HG02852 (cell line): ENCODE data around the gene CLASP1.
"Not testable (repeated sequence)": the region's sequence is repeated elsewhere in the genome, so short reads cannot be mapped to it uniquely, and the experiment has no call there.

Source experiments
- ATAC-seq: cut with Tn5 transposase; IDR thresholded peaks from one replicate; pipeline ENCODE4 v1.9.1; 2021; ENCODE audit warnings: mild to moderate bottlenecking, moderate library complexity; ENCODE audit not compliant: unreplicated experiment

The CLASP1 gene

DNA sequence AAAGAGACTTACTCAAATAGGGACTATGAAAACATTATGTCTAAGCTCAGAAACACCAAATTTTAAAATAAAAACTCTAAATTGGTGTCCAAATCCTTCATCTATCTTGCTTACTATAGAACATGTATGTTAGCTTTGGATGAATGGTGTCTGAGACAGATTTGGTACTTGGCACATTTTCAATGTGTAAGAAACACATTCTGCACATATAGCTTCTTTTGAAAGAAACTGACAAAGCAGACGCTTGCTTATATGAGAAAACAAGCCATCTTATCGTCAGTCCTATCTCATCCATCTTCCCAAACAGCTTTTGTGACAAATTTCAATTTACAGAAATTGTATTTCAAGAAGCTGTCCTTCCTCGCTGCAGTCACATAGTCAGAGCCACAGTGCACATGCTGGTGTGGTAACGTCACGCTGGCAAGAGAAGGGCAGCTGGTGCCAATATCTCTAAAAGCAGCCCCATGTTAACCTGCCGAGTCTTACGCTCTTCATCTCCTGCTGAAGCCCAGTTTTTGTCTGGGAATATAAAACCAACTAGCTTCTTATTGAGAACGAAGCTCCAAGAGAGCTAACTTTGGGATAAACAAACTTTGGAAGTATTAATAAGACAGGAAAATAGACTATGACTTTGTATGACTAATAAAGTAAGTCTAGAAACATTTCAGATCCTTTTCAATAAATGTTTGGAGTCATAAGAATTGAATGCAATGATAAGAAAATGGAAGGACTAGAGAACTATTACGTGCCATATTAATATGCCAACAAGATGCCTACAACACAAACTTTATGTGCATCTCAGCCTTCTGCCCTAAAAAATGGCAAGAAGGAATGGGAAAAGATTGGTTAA, 289.3 kb downstream of the CLASP1 start:
- no peak for ATAC-seq

DNA sequence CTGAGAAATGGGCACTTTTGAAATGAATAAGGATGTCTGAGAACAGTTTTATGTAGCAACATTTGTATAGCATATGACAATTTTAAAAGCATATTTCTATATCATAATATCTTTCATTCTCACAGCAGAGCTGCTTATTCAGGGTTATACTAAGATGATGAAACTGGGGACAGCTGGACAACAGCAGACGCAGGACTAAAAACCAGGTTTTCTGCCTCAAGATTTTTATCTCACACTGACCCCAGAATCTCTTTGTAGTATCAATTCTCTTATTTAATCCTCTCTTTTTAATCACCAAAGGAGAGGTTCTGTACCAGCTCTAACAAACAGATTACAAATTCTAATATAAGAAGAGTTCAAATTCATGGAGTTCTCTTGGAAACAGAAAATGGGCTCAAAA, 290.1 kb downstream of the CLASP1 start:
- no peak for ATAC-seq

DNA sequence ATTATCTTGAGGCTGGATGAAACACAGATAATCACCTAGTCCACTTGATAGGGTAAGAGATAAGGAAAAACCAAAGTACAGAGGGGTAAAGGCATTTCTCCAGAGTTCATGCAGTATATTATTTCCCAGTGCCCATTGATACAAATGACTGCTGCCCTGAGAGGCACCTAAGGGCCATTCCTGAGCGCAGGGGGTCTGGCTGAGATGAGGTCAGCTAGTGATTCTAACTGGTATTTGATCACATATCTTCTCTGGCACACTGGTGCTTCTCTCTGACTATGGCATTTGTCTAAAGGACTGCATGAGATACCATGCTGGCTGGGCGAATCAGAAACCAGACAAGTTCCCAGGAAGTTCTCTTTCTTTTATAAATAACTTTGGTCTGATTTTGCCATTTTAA, 291.0 kb downstream of the CLASP1 start:
- ATAC-seq, result no peak

DNA sequence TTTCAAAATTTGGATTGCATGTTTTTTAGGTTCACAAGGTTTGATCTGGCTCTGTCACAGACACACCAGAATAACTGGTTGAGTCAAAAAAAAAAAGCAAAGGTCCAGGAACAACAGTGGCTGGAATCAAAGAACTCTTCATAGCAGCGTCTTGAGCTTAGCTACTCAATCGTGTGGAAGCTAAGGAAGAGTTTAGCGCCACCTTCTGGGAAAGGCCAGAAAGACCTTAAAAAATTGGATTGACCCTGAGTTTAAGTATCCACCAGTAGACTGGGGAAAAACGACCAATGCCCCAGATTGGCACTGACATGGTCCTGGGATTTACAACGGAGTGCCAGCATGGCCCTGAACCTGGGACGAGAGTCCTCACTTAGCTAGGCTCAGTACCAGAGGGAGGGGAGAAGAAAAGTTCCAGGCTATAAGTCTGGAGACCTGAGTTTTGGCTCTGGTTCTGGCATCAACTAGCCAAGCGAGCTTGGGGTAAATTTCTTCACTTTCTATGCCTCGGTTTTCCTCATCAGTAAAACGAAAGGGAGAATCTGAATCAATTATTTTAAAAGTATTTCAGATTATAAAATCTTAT, 293.1 kb downstream of the CLASP1 start:
- ATAC-seq, result no peak

DNA sequence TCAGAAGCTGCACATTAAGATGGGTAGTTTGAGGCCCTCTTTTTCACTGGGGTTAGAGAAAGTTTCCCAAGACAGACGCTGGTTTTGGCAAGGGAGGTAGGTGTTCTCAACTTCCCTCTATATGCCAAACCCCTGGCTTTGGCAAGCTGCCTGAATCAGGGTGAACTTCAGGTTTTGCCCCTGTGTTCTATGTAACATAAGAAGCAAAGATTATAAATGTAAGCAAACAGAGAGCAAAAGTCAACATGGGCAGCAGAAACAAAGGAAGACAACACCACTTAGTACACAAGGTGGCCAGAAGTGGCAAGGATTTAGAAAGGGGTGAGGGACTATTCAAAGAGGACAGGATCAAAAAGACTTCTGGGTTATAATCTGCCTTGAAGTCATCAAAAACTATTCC, 293.8 kb downstream of the CLASP1 start:
- ATAC-seq, result no peak

DNA sequence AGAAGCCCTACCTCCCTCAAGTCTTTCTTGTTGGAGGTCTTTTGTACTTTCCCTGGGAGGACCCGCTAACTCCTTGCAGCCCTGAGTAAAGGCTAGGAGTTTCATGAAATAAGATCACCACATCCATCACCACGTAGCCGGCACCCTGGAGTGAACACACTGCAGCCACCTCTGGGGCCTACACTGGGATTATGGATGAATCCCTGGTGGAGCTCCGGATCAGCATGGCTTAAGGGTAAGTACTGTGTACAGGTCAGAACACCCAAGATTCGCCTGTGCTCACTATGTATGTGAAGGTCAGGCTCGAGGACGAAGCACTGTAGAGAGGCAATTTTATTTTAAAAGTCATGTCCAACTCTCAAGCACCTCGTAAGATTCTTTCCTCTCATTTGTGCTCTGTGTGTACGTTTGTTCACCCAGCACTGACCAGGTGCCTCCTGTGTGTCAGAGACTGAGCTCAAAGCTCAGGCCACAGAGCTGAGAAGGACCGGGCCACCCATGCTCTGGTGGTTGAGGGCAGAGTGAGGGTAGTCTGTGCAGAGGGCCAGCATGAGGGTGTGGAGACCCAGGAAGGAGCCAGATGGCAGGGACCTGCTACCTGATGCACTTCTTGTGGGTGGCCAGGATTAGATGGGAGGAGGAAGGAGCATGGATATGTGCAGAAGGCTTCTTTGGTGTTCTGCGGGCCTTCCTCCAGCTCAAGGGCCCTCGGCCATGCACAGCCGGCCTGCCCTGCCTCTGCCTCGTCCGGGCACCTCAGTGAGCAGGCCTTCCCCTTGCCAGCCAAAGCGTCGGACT, 297.5 kb downstream of the CLASP1 start:
- ATAC-seq, result no peak

DNA sequence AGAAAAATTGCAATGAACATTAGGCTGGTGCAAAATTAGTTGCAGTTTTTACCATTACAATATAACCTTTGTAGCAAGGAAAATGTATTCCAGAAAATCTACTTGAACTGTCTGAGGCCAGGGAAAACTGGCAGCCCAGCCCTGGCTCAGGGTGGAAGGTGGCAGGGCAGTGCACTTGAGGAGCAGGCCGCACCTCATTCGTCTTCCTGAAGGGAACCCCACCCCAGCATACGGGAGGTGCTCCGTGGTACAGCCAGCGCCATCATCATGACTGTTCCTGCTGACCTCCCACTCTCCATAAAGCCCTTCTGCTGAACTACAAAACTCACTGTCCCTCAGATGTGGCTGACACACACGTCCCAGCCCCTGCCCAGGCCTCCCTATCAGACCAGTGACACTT, 298.4 kb downstream of the CLASP1 start:
- no peak for ATAC-seq

DNA sequence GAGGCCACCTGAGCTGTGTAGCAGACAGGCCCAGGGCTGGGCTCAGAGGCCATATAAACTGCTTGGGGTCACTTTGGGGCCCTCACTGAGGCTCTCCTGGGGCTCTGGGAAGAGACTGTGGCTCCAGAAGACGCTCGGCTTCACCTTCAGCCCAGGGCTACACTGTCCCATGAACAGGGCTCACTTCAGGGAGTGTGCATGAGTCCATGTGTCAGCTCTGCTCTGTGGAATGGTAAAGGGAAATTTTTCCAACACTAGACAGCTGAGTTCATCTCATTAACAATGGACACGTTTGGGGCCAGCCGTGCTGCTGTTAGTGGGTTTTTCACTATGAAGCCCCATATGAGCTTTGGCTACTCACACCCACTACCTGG, 298.9 kb downstream of the CLASP1 start:
- no peak for ATAC-seq

DNA sequence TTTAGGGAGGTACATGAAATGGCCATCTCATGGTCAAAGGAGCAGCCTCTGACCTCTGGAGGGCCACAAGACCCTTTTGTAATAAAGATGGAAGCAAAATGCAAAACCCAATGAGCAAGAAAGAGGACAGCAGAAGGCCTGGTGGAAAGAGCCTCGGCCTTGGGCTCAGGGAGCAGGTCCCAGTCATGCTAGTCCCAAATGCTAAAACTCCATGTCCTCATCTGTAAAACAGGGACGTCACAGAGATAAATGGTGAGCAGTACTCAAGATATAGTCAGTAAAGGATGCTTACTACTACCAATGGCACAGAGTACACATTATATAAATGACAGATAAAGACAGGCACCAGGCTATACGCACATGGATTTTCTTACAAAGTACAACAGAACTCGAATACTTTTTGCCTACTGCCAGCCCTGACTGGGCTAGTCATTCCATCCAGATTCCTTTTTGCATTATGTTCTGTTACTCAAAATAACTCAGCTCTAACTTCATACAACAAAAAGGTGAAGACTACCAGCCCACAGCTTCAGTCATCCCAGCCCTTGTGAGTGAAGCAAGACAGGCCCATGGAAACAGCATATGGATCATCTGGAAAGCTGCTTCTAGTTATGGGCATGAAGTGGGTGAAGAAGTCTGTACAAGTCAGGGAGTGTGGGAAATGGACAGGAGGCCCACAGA, 299.4 kb downstream of the CLASP1 start:
- no peak for ATAC-seq

DNA sequence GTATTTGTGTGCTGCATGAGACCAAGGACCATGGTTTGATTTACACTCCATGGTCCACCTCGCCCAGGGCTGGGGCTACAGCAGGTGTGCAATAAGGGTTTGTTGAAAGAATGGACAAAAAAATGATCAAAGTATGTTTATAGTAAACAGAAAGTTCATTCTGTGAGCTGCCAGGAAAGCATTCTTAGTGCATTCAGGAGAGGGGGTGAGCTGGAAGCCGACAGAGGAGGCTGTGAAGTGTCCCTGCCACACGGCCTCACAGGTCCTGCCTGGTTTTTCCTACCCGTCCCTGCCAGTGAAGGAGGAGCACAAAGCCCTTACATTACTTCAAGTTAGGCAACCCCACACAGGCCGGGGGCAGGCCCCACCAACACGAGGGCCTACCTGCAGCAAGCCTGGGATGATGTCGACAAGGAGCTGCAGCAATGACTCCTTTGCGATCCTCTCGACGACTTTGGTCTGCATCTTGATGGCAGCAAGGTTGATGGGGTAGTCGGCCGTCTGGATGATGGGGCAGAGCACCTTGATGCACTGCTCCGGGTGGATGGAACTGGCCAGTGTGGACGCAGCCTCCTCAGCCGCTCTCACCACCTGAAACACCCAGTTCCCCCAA, 301.0 kb downstream of the CLASP1 start:
- no peak for ATAC-seq

DNA sequence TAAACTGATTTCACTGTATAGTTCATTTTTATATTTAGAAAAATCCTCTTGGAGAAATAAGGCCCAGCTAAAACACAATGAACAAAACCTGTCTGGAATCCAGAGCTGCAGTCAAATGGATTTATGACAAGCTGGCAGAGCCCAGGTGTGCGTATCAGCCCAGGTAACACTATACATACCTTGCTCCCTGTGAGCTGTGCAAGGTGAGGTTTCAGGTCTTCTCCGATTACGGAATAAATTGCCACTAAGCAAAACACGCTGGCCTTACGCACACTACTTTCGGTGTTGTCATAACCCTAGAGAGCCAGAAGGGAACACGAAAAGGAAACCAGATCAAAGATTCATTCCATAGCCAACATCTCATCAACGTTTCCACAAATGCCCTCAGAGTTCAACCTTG, 302.4 kb downstream of the CLASP1 start:
- ATAC-seq, result no peak

DNA sequence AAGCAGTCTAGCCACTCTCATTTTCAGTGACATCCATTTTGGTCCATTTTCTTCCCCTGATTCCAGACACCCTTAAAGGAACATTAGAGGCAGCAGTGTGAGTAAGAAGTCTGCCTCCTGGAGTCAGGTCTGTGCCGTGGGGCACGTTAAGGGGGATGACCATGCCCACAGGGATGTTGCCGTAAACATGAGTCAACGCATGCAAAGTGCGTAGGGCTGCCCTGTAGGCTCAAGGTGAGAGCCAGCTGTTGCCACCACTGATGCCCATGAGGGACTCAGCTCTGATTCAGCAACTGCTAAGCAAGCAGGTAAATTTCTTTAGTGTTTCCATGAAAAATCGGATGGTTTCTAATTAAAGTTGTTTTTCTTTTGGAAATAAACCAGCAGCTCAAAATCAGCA, 302.9 kb downstream of the CLASP1 start:
- ATAC-seq, result no peak

DNA sequence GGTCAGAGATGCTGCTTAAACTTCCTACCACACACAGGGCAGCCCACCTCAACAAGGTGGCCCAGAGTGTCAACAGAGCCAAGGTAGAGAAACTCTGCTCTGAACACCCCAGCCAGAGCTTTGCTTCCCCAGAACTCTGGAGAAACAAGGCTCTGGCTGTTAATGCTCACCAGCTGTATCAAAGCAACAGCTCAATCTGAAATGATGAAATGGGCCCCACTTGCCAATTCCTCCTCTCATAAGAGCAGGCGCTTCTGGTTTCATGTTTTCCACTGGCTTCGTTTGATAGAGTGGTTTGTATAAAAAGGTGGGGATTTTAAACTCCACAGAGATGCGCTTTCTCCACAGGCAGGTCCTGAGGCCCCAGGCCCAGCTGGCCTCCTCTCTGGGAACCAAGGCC, 303.4 kb downstream of the CLASP1 start:
- no peak for ATAC-seq

DNA sequence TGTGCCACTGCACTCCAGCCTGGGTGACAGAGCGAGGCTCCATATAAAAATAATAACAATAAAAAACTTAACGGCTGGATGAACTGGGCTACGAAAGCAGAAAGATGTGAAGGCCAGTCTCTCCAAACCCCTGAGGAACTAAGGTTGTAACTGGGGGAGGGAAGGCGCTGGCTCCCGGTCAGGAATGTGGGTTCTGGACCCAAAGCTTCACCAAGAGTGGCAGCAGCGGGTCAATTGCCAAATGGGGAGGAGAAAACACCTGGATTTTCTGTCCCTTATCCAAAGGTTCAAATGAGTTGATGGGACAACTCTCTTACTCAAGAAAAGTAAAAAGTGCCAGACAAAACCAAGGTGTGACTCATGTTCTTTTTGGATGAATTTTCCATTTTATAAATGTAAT, 304.2 kb downstream of the CLASP1 start:
- no peak for ATAC-seq

DNA sequence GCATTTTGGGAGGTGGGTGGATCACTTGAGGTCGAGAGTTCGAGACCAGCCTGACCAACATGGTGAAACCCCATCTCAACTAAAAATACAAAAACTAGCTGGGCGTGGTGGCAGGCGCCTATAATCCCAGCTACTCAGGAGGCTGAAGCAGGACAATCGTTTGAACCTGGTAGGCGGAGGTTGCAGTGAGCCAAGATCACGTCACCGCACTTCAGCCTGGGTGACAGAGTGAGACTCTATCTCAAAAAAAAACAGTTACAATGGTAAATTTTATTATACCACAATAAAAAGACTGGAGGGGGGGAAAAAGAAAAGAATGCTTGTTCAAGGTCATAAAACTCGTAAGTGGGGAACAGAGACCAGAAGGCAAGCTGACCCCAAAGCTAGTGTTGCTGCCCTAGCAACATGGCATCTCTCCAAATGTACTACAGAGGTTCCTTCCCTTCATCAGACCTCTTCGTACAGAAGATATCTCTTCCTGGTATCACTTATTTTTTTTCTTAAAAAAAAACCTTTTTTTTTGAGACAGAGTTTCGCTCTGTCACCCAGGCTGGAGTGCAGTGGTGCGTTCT, 305.3 kb downstream of the CLASP1 start:
- ATAC-seq, result not testable (repeated sequence)

DNA sequence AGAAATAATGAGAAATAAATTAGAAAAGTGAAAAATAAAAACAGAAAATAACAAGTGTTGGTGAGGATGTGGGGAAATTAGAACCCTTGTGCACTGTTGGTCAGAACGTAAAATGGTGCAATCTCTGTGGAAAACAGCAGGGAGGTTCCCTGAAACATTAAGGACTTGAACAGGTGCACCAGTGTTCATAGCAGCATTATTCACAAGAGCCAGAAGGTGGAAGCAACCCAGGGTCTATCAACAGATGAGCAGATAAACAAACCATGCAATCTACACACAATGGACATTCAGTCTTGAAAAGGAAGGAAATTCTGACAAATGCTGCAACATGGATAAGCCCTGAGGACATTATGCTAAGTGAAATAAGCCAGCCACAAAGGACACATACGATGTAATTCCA, 306.1 kb downstream of the CLASP1 start:
- no peak for ATAC-seq

DNA sequence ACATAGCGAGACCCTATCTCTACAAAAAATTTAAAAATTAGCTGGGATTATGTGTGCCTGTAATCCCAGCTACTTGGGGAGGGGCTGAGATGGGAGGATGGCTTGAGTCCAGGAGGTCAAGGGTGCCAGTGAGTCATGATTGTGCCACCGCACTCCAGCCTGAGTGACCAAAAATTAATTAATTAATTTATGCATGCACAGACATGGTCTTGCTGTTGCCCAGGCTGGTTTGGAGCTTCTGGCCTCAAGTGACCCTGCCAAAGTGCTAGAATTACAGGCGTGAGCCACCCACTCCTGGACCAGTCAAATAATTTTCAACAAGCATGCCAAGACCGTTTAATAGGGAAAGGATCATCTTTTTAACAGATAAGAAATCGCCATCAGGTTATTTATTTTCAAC, 306.5 kb downstream of the CLASP1 start:
- no peak for ATAC-seq

DNA sequence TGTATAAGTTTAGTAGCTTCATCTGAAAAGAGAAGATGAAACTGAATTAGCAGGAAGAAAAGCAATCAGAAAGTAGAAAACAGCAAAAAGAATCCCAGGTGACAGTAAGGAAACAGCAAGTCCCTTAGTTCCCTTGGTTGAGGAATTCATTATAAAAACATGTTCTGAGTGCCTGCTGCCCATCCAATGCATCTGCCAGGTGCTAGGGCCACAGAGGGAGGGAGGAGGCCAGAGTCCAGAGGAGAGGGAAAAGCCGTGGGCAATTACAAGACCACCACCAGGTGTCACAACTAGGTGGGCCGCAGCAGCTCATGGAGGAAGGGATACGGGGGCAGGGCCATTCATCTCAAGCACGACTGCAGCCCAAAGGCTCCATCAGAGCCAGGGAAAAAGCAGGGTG, 308.3 kb downstream of the CLASP1 start:
- ATAC-seq, result no peak

DNA sequence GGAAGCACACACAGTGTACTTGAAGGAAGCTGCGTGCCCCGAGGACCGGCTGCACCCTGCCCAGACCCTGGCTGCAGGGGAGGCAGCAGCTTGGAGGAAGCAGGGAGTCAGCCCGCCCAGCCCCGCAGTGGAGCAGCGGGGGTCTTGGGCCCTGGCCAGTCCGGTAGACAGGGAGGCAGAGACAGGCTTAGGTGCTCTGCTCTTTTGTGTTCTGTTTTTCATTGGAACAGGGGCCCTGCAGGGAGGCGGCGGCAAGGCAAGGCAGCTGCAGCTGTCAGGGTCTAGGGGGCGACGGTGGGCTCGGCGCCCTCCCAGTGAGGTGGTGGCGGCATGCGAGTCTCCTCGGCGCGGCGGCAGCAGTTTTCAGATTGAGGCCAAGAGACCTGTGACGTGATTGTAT, 311.0 kb downstream of the CLASP1 start:
- no peak for ATAC-seq

DNA sequence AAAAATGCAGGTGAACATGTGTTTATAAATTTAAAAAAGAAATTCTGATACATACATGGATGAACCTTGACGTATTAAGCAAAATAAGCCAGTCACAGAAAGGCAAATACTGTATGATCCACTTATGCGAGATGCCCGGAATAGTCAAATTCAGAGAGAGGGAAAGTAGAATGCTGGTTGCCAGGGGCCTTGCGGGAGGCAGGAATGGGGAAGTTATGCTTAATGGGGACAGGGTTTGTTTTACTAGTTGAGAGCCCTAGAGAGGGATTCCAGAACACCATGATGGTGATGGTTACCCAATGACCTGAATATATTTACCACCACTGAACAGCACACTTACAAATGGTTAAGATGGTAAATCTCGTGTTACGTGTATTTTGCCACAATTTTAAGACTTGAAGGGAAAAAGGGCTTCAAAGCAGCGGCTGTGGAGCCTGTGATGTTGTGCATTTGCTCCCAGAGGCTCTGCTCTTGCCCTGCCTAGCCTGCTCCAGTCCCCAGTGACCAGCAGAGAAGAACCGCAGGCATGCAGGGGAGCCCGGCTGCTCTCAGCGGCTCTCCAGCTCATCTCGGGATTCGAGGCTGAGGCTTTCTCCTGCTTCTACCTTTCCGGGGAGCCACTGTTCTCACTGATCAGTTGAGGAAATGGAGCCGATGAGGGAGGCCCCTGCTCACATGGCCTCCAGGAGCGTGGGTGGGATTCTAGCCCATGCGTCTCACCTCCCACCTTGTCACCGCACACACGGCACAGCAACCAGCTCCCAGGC, 312.6 kb downstream of the CLASP1 start:
- ATAC-seq, result no peak
